SH-SY5Y (cell line): ENCODE results near the gene UPK1B.

Experiments
- GATA2 ChIP-seq: IDR thresholded peaks from 2 replicates; pipeline ENCODE4 v1.6.1; 2011; ENCODE audit warnings: mild to moderate bottlenecking, low read depth, low read length
- GATA3 ChIP-seq: IDR thresholded peaks from 2 replicates; pipeline ENCODE4 v1.6.1; 2011; ENCODE audit warnings: low read depth, mild to moderate bottlenecking, low read length, moderate library complexity

UPK1B gene

DNA sequence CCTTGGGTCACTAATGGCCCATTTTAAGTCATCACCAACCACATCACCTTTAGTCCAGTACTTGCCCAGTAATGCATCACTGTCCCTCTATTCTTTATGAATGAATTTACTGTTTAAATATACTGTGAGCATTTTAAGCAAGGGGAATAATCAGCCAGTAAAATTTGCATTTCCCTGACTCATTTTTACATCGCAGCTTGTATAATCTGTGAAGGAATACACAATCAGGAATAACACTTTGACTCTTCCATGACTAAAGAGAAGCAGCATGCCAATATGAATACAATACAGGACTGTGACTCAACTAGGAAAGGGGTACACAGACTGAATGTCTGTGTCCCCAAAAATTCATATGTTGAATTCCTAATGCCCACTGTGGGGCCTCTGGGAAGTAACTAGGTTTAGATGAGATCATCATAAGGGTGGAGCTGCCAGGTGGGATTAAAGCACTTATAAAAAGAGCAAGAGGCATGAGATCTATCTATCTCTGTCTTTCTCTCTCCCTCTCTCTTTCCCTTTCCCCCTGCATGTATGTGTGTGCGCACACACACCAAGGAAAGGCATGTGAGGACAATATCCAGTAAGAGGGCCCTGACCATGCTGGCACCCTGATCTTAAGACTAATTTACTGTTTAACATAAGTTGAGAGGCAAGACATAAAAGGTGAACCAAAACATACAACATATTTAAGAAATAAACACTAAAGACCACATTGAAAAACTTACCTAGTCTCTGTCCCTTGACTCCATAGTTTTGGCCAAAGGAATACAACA lies 55.2 kb downstream of the UPK1B start:
- TF ChIP-seq GATA3 = no peak
- TF ChIP-seq GATA2 = no peak

DNA sequence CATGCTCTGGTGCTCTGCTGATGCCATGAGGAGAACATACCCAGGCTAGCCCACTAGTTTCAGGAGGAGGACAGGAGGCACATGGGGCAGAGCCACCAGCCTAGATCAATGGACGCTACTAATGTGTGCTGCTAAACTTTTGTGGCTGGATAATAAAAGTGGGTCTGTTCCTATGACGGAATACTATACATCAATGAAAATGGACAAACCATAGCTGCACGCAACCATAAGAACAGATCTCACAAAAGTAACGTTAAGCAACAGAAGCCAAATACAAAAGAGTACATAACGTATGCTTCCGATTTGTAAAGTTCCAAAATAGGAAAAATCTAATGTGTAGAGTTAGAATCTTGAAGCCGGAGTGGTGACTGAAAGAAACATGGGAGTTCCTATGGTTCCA lies 55.8 kb downstream of the UPK1B start:
- TF ChIP-seq GATA2 (no peak), GATA3 (no peak)

DNA sequence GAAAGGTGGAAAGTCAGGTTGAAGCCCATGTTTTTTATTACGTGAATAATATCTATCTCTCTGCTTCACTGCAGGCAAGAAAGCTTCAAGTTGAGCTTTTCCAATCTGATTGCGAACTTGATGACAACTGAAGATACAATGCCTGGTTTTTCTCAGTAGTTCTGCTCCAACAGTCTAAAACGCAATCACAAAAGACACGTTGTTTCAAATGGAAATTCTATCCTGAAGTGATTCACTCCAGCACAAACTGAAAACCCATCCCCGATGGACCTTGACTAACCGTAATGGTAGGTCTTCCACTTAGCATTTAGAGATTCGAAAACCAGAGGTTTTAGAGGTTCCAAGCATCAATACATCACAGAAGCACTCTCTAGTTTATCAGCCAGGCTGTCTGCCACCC lies 56.7 kb downstream of the UPK1B start:
- TF ChIP-seq GATA2 (no peak), GATA3 (no peak)

DNA sequence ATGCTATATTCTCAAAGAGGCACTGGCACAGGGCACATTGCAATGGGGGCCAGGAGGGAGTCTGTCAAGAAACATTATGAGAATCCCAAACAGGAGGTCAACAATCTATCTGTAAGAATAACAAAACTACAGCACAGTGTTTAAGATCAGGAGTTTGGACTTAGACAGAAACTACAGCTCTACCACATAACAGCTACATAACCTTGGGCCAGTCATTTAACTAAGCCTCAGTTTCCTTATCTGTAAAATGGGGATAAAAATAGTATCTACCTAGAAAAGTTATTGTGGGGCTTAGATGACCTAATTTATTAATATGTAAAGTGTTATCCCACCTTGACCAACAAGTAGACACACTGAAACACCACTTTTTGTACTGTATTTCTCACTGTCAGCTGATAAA lies 57.3 kb downstream of the UPK1B start:
- TF ChIP-seq GATA2 (no peak), GATA3 (no peak)

DNA sequence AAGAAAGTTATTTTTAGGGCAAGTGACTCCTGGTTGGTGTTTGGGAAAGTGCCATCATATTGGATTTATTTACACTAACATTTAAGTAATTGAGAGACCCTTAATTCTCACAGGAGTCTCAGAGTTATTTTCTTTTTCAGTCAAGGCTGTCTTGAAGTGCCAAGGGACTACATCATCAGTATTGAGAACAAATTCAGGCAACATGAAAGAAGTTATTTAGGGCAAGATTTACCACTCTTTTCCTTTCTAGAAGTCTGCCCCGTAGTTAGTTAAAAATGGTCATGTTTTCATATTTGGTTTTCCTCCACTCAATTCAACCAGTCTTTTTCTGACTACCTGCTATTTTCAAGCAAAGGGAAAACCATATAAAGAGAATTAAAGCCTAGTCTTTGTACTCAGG lies 61.2 kb downstream of the UPK1B start:
- no peak for TF ChIP-seq GATA2
- no peak for TF ChIP-seq GATA3

DNA sequence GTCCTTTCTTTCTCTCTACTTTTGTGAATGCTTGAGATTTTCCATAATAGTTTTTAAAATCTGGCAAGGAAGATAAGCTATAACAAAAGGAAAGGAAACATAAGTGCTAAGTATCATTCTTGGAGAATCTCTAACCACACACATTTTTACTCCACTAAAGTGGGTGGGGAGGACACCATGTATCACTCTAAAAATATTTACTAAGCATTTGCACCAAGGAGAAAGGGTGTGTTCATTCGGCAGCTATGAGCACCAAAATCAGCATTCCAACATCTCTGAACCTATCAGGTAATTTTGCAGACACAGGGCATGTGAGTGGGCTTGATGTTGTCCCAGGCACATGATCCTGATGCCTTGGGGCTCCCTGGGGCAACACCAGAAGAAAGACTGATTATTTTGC lies 61.8 kb downstream of the UPK1B start:
- TF ChIP-seq GATA2 (no peak), GATA3 (no peak)

DNA sequence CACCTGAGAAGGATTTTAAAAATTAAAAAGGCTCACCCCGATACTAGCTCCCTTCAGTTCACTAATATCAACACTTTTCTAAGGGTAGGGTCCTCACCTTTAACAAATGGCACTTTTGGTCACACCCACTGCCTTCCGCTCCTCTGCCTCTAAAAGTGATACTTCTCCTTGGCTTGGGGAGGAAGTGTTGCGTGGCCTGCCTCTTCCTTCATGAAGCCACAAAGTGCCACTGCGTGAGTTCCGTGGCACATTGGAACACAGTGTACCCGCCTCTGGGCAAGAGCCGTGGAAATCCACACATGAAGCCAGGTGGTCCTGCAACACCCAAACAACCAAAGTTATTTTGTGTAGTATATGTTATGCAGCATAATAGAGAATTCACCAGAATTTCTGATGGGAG lies 63.4 kb downstream of the UPK1B start:
- TF ChIP-seq GATA2 (no peak), GATA3 (no peak)

DNA sequence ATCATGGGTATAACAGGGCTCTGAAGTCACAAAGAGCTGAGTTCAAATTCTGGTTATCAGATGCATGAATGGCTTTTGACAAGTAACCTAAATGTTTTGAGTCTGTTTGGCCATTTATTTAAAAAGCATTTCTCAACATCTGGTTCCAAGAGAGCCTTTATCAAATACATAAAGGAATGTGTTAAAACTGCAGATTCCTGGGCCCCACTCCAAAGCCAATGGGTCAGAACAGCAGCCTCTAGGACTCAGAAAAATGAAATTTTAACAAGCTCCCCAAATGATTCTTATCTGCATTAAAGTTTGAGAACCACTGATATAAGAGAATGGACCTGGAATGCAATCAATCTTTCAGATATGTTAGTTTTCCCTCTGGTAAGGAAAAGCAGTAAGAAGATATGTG lies 63.9 kb downstream of the UPK1B start:
- TF ChIP-seq GATA2 (no peak), GATA3 (no peak)

DNA sequence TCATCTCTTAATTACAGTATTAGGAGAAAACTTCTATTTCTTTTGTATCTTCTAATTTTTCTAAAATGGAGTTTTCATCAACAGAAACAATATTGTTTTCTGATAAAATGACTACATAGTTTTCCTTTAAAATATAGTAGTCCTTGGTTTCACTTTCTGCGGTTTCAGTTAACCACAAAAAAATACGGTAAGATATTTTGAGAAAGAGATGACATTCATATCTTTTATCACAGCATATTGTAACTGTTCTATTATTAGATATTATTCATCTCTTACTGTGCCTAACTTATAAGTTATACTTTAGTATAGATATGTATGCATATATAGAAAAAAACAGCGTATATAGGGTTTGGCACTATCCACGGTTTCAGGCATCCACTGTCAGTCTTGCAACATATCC lies 65.0 kb downstream of the UPK1B start:
- TF ChIP-seq GATA2 = no peak
- no peak for TF ChIP-seq GATA3

DNA sequence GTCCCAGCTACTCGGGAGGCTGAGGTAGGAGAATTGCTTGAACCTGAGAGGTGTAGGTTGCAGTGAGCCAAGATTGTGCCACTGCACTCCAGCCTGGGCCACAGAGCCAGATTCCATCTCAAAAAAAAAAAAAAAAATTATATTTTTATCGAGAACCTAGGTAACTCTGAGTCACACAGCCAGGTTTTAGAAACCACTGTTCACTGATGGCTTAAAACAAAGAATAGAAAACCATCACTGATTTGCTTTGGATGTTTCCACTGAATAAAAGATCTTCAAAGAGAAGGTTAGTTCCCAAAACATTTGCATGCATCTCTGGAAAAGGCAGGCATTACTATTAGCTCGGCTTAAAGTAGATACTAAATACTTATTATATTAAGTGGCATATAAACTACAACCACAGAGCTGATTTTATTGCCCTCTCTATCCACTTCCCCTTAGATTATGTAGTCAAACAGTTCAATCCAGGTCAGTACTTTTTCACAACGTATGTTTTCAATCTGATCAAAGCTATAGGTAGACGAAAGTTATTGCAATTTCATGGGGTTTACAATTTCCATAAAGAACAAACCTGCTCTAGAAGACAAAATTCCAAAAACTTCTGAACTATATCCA lies 65.9 kb downstream of the UPK1B start:
- no peak for TF ChIP-seq GATA2
- no peak for TF ChIP-seq GATA3

DNA sequence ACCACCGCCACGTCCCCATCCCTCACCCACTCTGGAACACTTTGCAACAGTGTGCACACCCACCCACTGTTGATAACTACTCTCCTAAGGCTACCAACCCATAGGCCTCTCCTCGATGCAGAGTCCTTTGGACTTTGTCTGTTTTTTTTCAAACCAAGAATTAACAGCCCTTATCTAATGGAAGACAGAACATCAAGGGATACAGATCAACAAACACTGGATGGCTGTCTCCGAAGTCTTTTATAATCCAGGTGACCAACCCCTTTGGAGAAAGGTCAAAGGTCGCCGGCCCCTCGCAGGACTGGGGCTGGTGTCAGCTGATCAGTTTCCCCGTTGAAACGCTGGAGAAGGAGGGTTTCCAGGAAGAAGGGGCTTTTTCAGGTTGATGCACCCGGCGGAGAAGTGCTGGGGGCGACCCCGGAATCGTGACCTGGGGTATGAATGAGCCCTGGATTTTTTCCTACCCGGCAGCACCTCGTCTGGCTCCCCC lies 66.7 kb downstream of the UPK1B start:
- TF ChIP-seq GATA3 = no peak
- TF ChIP-seq GATA2 = no peak

DNA sequence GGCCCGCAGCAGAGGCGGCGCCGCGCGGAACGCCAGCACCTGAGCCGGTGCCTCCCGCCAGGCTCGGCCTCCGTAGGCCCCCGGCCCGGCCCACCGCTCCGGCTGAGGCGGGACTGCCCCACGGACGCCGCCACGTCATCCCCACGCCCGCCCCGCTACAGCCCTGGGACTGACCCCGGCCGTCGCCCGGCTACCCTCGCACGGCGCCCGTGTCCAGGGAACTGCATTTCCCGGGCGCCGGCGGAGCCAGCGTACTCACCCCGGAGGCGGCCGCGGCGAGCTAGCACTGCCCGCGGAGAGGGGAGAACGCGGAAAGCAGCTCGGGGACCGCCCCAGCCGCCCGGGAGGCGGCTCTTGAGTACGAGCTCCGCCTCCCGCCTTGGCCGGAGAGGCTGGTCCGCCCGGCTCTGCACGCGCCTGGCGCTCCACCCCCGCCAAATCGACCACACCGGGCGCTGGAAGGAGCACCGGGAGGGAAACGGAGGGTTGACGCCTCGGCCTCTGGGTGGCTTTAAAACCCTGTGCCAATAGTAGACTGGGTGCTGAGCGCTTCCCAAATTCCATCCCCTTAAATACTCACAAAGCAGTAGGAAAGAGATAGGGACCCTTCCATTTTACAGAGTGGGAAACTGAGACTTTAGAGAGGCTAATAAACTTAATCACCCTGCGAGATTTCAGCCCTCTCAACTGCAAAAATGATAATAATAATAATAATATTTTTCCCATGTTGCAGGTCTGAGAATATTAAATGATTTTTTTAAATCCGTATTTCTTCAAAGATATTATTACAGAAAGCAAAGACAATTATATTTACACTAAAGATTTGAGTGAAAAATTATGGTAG lies 67.4 kb downstream of the UPK1B start, which contains the start of gene B4GALT4:
B4GALT4 (minus strand) TSS at position 288 of the 844 bp plus-strand sequence. CDS start 10,779 bp downstream, outside the sequence.
- TF ChIP-seq GATA3 (no peak), GATA2 (no peak)

DNA sequence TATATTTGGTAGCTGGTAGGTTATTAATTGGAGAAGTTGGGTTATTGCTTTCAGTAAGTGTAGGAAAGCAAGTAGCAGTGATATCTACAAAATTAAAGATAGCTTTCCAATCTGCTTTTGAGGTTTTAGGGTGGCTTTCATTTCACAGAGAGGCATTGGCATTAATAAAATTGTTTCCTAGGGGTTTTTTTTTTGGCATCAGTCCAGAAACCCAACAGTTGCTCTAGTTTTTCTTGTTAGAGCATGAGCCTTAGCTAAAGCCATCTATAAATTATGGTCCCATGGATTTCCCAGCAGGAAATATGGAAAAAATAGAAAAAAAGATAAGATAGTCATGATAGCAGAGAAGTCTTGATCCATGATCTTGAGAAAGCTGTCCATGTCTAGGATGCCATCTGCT lies 70.3 kb downstream of the UPK1B start:
- TF ChIP-seq GATA3 = no peak
- no peak for TF ChIP-seq GATA2

DNA sequence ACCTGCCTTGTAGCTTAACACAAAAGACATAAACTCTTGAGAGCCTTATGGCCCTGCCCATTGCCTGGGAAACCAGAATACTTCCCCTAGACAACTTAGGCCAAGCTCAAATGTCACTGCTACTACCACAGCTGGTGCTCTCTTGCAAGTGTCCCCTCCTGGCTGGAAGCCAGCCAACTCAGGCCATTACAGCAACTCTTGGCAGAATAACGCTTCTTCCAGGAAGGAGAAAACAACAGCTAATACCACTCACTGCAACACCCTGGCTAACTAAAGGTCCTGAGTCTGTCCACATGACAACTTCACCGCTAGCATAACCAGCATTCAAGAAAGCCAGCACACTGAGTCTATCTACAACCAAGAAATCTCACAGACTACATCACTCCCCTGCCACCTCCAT lies 72.4 kb downstream of the UPK1B start:
- TF ChIP-seq GATA3 (no peak), GATA2 (no peak)
